Measurements from ENCODE around the gene CPSF3.
"Not testable (repeated sequence)": the region's sequence is repeated elsewhere in the genome, so short reads cannot be mapped to it uniquely, and the experiment has no call there.

CPSF3 gene

DNA sequence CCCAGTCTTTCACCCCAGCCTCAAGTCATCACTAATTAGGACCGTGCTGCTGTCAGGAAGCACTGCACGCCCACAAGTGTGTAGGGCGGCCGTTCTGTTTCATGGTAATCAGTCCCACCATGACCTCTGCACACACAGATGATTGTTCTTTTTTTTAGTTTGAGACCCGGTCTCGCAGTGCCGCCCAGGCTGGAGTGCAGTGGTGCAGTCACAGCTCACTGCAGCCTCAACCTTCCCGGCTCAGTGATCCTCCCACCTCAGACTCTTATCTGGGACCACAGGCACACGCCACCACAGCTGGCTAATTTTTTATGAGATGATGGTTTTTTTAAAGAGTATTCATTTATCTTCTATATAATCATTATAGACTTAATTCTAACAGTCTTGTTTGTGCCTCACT is 49.1 kb downstream of the CPSF3 start:
- DNase-seq = no peak

DNA sequence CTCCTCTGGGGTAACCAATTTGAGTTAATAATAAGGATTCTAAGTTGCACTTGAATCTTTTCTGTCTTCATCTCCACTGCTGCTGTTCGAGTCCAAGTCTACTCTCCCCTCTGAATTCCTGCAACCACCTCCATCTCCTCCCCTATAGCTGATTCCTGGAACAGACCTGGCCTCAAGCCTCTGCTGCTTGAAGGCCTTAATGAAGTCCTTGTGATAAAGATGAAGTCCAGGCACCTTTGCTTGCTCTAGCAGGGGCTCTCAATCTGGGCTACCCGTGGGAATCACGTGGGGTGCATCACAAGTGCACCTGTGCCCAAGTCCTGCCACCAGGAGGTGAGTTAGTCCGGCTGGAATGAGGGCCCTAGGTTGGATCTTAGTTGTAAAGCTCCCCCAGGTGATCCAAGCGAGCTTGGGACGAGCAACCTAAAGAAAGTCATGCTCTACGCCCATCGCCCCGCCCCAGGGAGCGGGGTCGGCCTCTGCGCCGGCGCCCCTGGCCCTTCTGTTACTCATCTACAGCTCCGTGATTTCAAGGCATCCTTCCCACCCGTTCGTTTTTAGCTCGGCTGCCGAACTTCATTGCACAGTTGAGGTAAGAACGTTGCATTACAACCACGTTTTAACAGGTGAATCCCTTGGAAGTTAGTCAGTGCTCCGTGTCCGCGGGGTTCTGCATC is 50.0 kb downstream of the CPSF3 start:
- DNase-seq = peak; percentile 43

DNA sequence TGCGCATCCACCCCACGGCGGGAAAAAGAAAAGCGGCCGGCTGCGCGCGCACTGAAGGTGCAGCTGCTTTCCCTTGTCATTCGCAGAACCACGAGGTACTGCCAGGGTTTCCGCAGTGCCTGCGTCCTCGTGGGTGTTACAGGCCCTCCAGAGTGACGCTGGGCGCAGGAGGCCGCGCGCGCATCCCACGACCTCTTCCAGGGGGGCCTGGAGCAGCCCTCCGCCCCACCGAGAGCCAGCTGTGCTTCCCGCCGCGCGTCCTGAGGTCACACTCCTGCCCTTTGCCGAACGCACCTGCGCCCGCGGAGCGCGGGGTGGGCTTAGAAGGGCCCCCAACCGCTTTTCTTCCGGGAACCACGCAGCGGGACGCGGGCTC is 50.5 kb downstream of the CPSF3 start:
- DNase-seq = peak; percentile 43

DNA sequence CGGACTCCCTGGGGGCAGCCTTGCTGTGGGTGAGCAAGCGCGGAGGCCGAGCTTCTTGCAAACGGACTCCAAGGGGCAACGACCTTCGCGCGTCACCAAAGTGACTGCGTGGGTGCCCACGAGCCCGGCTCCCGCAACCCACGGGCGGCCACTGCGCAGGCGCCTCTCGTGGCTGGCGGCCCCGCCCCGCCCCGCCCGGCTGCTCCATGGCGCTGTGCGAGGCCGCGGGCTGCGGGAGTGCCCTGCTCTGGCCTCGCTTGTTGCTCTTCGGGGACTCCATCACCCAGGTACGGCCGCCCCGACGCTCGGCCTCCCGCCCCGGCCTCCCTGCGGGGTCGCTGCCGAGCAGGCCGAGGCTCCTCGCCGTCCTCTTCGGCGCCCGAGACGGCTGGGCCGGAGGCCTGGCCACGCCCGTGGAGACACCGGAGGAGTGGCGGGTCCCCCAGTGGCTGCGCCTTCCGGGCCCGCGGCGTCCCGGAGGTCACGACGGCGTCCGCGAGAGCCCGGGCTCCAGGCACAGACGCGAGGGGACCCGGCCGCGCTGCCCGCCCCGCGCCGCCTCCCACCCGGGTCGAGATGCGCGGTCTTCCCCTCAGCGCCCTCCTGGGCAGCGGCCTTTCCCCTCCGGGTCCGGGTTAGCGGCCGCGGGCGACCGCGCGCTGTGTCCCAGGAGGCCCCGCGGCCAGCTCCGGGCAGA is 51.1 kb downstream of the CPSF3 start, which contains the start of gene IAH1:
Gene IAH1, plus strand, starts transcription at position 191 of the 697 bp plus-strand sequence. Its CDS starts 16 bp downstream, at position 207.
- peak; percentile 17 for DNase-seq

DNA sequence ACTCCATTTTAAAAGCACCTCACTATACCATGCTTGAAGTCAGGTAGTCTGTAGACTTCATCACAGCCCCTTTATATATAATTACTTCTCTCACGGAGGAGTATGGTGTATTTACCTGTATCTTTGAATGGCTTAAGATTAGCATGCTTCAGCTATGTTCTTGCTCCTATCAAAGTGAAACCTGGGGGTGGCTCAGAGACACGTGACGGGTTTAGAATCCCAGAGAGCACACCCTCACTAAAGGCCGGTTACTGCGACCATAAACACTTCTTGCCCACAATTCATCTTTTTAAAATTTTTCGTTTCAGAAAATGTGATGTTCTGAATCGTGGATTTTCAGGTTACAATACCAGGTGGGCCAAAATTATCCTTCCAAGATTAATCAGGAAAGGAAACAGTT is 54.5 kb downstream of the CPSF3 start:
- no peak for DNase-seq

DNA sequence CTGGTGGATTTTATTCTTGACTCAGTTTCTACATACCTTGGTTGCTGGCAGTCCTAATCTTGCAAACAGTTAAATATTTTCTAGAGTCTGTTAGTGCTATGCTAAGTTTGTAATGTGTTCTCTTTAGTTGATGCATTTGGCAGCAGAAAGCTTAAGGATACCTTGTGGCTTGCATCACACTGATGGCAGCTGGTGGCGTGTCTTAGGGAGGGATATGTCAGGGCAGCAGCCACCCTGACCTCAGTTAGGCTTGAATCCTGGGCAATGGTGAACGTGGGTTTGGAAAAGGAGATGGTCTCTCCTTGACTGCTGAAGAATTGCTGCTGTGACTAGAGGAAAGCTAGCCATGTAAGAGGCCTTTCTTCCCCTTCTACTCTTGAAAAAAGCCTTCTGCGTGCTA is 55.1 kb downstream of the CPSF3 start:
- no peak for DNase-seq

DNA sequence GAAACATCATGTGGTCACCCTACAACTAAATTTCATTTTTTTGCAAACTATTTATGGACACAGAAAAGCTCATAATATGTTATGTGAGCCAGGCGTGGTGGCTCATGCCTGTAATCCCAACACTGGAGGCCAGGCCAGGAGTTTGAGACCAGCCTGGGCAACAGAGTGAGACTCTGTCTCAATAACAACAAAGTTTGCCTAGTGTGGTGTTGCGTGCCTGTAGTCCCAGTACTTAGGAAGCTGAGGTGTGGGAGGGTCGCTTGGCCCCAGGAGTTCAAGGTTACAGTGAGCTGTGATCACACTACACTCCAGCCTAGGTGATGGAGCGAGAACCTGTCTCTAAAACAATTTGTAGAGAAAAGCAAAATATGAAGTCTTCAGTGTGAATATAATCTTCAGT is 56.7 kb downstream of the CPSF3 start:
- DNase-seq = no peak

DNA sequence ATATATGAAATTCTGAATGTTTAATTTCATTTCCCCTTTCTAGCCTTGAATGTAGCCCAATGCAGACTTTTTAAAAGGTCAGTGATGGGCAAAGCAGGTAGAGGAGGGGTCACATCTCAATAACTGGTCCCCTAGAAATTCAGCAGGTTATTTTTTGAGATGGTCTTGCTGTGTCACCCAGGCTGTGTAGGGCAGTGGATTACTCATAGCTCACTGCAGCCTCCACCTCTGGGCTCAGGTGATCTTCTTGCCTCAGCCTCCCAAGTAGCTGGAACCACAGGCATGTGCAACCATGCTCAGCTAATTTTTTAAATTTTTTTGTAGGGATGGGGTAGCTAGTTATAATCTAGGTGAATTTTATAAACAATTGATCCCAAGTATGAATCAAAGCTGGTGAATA is 59.7 kb downstream of the CPSF3 start:
- DNase-seq = no peak

DNA sequence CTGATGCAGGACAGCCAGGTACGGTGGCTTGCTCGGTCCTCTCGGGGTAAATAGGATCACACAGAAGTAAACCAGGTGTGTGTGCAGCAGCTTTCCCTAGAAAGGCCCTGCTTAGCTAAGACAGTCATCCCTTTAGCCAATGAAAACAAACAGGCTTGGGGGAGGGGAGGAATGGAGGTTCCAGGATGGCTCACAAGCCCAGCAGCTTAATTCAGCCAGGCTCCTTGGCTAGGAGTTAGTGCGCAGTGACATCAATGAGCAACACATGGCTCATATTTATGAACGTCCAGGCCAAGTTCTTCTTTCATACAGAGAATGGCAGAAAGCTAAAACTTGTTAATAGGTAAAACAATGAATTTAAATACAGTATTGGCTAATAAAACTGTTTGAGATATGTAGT is 61.1 kb downstream of the CPSF3 start:
- no peak for DNase-seq

DNA sequence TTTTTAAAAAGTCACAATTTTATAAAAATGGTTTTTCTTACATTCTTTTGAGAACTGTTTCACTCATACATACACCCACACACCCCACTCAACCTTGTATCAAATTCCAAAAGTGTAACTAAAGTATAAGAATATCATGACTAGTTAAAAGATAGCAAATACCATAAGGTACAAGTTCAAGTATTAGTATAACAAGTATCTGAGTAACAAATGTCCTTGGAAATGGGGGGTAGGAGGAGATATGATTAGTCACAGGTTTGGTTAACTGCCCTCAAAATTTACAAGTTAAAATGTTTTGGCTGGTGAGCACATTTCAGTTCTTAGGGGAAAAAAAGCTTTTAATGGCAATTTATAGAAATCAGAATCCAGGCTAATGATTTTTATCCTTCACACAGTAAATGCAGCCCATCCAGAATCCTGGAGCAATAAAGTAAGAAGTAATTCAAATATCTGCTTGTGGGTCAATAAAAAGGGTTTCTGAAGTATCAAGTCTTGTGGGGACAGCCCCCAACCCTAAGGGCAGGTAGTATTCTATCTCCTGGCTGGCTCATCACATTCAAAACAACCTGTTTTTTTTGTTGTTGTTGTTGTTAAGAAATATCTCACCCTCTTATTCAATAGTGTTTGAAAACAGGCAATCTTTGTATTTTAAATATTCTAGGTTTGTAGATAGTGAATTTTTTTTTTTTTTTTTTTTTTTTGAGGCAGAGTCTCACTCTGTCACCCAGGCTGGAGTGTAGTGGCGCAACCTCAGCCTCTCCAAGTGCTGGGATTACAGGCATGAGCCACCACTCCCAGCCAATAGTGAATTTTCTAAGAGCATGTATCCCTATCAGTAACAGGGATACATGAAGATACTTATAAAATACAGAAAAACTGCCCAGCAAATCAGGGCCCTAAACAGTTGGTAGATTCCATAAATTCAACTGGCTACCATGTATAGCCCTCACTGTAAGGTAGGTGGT is 65.4 kb downstream of the CPSF3 start:
- no peak for DNase-seq

DNA sequence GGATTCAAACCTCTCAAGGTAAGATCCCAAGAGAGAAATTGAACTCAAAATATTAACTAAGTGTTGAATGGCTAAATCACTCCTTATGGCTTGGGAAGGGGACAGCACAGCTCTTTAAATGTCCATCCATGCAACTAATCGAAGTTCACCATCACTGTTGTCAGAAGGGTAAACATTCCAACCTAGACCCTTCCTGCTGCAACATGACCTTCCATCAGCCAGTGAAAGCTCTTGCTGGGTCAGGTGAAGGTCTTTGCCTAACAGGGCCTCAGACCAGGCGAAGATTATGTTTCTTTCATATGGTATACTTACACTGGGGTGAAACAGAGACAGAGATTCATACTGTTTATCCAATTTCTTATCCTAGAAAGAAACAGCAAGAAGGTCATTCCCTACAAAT is 67.3 kb downstream of the CPSF3 start:
- DNase-seq = no peak

DNA sequence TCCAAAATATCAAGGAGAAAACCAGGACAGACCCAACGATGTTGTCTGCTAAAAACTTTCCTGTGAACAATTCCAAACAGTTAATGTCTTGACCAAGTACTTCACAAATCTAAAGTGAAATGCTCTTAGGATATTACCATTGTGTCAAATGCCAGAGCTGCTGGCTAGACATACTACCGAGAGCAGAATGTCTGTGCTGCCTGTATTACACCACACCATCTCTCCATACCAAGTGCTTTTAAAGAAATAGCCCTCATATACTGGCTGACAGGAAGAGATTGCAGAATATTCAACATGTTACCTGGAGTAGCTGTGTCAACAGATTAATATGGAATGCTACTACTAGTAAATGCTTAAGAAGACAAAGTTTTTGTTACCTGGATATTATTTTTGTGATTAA is 69.5 kb downstream of the CPSF3 start:
- DNase-seq = no peak

DNA sequence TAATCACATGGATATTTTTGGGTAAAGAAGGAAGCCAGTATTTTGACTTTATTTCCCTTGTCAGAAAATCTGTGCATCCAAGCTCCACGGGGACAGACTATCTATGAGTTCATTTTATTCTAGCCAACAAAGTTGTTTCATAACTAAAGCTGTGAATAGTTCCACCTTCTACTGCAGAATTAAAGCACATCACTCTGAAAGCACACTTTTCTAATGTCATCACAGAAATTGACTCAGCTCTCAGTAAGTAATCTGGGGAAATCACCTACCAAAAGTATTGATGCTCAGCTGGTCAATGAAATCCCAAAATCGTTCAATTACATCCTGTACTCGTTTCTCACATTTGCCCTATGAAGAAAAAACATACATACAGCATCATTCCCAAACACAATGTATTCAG is 70.0 kb downstream of the CPSF3 start:
- no peak for DNase-seq

DNA sequence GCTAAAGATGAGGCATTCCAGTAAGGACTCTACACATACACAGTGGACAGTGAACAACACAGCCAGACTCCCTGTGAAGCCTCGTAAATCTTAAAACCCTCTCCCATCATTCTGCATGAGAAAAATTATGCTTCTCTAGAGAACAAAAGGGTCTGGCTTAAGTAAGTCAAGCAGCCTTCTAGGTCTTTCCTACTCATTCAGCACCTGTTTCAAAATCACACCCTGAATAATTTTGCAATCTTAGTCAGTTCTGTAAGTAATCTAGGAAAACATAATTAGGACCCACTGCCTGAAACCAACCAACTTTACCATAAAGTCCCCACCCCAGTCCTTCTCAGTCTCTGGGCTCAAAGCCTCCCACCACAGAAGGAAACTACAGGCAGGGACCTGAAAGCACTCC is 70.6 kb downstream of the CPSF3 start:
- no peak for DNase-seq

DNA sequence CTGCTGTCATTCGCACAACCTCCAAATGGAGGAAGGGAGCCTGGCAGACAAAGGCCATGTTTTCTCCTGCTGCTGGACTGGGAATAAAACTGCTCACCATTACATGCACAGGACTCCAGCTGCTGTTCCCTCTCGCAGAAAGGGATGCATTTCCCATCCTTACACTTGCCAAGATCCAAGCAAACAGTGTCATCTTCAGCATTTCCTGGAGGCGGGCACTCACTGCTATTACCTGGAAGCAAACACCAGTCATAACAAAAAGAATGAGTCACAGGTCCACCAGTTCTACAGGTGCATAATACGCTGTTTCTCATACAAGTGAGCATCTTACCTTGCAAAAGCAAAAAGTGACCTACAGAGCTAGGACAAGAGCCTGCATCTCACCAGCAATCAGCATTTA is 73.6 kb downstream of the CPSF3 start:
- peak; percentile 67 for DNase-seq

DNA sequence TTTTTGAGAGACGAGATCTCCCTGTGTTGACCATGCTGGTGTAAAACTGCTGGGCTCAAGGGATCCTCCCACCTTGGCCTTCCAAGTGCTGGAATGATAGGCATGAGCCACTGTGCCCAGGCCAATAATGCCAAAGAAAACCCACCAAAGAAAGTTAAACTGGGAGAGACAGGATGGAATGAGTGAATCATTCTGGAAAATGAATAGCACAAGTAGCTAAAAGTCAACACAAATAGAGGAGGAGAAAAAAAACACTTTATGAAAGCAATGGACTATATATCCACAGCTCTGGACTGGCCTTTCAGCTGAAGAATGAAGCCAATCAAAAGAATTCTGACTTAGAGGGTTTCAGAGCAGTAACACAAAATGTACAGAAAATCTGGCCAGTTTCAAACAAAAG is 74.8 kb downstream of the CPSF3 start:
- DNase-seq = no peak

DNA sequence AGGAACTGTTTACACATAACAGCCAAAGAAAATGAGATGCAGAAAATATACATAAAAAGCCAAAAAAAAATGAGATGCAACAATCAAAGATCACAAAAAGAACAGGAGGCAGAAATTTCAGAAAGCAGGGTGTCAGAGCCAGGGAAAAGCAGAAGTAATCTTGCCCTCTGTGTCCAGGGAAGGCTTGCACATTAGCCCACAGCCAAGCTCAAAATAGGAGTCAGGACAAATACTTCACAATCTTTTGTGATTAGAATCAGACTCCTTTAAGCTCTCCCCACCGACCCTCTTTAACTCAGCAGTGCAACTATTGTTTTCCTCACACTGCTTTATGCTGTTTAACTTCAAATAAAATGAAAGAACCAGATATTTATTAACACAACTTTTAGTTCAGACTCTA is 85.5 kb downstream of the CPSF3 start:
- DNase-seq = no peak

DNA sequence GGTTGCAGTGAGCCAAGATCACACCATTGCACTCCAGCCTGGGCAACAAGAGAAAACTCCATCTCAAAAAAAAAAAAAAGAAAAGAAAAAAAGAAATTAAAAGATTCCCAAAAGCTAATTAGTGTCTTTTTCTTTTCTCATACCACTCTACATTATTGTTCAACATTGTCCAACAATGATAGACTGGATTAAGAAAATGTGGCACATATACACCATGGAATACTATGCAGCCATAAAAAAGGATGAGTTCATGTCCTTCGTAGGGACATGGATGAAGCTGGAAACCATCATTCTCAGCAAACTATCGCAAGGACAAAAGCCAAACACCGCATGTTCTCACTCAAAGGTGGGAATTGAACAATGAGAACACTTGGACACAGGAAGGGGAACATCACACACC is 90.5 kb downstream of the CPSF3 start:
- not testable (repeated sequence) for DNase-seq

DNA sequence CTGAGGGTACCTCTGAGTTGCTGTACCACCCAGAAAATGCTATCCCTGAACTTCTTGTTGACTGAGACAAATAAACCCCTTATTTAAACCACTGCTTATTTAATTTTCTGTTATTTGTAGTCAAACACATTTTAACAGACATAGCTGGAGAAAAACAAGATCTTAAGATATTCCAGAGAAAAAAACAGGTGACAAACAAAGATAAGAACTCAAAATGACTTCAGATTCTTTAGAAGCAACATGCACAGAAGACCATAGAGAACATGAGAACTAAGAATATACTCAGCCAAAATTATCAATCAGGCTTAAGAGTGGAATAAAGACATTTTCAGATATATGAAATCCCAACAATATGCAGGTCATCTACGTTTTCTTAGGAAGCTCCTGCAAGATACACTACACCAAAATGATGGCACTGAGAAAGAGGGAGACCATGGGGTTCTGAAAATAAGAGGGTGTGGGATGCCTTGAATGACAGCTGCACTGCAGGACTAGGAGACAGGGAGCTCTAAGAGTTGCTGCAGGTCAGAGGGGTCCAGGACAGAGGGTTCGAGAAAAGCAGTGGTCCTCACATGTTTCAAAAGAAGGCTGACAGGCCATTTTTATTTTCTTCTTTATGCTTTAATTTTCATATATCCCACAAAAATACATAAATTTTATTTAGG is 93.8 kb downstream of the CPSF3 start:
- no peak for DNase-seq

DNA sequence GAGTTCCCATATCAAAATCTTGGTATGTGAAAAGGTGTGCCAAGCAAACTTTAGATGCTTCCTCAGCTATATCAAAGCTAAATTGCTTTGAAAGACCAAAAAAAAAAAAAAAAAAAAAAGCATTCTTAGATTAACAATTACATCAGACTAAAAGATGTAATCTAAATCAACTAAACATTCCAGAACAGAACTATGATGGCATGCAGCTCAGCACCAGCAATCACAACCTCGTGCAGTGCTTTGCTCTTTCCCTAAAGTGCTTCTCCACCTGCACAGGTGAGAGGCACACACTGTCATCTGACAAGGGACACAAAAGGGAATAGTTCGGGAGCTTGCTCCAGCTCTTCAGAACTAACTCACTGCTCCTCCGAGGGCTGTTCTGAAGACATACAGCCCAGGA is 94.7 kb downstream of the CPSF3 start:
- DNase-seq = no peak

DNA sequence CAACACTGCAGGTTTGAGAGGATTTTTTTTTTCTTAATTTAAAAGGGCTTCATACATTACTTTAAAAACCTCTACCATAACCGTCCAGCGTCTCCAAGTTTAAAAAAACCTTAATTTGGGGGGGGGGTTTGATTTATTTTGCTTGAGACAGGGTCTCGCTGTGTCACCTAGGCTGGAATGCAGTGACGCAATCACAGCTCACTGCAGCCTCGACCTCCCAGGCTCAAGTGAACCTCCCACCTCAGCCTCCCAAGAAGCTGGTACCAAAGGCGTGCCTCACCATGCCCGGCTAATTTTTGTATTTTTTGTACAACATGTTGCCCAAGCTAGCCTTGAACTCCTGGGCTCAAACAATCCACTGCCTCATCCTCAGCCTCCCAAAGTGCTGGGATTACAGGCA is 95.3 kb downstream of the CPSF3 start:
- no peak for DNase-seq

DNA sequence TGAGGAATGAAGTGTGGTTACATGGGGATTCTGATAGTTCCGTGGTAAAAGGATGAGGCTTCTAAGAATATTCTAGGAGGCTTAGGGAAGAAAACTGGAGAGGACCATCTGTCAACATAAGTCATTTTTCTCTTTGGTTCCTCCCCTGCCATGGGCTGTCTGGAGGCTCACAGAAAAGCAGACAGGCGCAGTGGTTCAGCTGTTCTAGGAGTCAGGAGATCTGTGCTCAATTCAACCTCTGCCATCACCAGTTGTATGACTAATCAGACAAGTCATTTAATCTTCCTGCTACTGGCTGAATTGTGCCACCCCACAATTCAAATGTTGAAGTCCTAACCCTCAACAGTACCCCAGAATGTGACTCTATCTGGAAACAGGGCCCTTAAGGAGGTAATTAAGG is 95.8 kb downstream of the CPSF3 start:
- no peak for DNase-seq
